Stimulated activated CD8-positive, alpha-beta memory T cell treated with anti-CD3 and anti-CD28 coated beads, Interleukin-15, amount 100 ng/mL, for 4 hours (primary cell): ENCODE data around the gene IGLL5.
"Not testable (repeated sequence)": the region's sequence is repeated elsewhere in the genome, so short reads cannot be mapped to it uniquely, and the experiment has no call there.

Experiments used
- DNase-seq, 2 donors: peaks; one replicate each; pipeline ENCODE4 v3.0.0-alpha.2; 2020; ENCODE audit warnings: low read depth in 2 of 2

Gene IGLL5

GRCh38 chr22:22900527-22901205, 13.1 kb downstream of the IGLL5 start:
- not testable (repeated sequence) for DNase-seq

DNA sequence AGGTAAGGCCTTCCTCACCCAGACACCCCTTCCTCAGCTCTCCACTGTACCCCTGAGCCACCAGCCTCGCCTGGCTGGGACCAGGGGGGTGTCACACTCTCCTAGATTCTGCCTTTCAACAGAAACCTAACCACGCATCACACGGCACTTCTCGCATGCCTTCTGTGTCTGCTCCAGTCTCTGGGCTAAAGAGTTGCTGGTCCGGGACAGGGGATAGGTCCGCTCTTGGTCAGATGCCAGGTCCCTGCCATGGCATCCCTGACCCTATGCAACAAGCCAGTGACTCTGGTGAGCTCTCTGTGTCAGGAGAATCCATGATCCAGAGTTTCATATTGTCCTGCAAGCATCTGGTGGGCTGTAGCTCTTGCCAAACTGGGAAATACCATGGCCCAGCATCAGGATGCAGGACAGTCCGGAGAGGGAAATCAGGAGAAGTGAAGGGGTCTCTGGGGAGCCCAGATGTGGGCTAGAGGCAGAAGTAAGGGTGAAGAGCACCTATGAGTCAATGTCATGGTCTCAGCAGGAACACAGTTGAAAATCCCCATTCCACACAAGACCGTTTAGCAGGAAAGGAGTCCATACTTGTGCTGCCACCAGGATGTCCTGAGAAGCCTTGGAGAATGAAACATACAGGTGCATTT, 14.1 kb downstream of the IGLL5 start:
- no peak for DNase-seq

DNA sequence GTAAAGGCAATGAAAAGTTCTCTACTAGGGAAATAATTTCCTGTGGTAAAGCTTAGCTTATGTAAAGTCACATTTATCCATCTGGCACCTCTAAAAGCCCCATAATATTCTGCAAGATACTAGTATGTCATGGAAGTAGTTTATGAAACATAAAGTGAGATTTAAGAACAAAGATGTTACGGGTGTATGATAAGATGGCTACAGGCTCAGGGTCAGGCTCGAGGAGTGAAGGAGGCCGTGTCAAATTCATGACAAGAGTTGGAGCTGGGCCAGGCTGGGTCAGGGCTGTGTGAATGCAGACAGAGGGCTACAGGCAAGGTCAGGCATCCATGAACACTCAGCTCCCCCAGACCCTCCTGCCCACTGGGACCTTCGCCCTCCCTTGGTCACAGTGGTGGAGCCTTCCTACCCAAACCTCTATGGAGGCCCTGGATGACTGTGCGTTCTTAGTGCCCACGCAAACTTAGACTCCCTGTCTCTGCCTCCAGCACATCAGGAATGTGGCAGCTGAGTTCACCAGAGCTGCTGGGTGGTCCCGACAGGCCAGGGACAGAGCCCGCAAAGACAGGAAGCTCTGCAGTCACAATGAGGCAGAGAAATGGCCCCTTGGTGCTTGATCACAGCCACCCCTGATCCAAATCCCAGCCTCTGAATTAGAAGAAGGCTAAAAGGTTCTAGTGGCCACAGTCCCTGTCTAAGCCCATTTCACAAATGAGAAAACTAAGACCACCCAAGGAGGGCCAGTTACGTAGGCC, 14.8 kb downstream of the IGLL5 start:
- DNase-seq = no peak

GRCh38 chr22:22903355-22903777, 15.8 kb downstream of the IGLL5 start:
- DNase-seq = no peak

DNA sequence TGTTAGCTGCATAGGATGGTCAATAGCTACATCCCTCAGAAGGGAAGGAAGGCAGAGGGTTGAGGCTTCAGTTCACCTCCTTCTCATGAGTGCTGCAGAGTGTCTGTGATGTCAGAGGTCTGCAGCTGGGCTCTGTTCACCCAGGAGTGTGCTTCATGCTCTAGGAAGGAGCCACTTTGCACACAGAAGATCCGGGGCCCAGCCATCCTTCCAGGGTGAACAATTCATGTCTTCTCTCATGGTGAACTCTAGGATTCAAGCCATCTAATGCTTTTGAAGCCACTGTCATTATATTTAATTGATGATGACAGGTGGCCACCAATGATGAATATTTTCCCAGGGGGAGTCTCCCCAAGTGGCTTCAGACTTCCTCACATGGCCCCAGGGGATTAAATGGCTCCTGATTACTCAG, 16.2 kb downstream of the IGLL5 start:
- not testable (repeated sequence) for DNase-seq

GRCh38 chr22:22904736-22905135, 17.1 kb downstream of the IGLL5 start:
- not testable (repeated sequence) for DNase-seq

DNA sequence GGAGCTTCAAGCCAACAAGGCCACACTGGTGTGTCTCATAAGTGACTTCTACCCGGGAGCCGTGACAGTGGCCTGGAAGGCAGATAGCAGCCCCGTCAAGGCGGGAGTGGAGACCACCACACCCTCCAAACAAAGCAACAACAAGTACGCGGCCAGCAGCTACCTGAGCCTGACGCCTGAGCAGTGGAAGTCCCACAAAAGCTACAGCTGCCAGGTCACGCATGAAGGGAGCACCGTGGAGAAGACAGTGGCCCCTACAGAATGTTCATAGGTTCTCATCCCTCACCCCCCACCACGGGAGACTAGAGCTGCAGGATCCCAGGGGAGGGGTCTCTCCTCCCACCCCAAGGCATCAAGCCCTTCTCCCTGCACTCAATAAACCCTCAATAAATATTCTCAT, 18.8 kb downstream of the IGLL5 start:
- not testable (repeated sequence) for DNase-seq

GRCh38 chr22:22906907-22907550, 19.4 kb downstream of the IGLL5 start:
- DNase-seq = no peak

GRCh38 chr22:22907551-22908494, 20.2 kb downstream of the IGLL5 start:
- DNase-seq = no peak

- DNase-seq = no peak
Measured at GRCh38 chr22:22908495-22908861, 20.9 kb downstream of the IGLL5 start.

GRCh38 chr22:22908941-22909604, 21.5 kb downstream of the IGLL5 start:
- DNase-seq = no peak

- no peak for DNase-seq
Measured at GRCh38 chr22:22909605-22910271, 22.1 kb downstream of the IGLL5 start.

- no peak for DNase-seq
Measured at GRCh38 chr22:22910272-22911240, 22.9 kb downstream of the IGLL5 start.

GRCh38 chr22:22911327-22912134, 23.9 kb downstream of the IGLL5 start:
- no peak for DNase-seq

DNA sequence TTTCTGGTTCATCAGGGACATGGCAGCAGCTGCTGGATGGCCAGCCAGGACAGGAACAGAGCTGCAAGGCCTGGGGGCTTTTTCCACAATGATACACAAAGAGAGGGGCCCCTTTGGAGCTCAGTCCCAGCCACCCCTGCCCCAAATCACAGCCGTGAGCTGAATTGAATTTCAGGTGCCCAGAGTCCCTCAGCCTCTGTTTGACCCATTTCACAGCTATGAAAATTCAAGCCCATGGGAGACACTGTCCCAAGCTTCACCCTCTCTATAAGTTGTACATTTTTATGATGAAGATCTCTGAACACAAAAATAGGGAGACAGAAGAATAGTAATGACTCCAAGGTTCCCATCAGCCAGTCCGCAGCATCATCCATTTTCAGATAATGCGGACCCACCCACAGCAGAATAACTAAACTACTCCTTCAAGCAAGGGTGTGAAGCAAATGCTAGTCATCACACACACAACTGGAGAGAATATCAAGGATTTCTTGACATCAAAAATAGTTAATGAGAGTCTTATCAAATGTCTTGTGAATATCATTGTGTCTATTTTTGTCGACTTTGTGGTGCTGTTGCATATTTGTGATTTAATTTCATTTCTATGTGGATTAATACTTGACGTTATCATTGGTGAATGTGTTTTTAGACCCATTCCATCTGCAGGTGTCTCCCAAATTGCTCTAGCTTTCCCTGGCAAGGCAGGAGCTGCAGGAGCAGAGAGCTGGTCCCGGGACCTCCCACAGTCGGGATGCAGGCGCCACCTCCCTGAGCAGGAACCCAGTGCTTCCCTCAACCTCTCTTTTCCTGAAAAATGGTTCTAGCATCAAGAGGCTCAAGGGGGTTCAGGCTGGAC, 24.7 kb downstream of the IGLL5 start:
- DNase-seq = no peak

DNA sequence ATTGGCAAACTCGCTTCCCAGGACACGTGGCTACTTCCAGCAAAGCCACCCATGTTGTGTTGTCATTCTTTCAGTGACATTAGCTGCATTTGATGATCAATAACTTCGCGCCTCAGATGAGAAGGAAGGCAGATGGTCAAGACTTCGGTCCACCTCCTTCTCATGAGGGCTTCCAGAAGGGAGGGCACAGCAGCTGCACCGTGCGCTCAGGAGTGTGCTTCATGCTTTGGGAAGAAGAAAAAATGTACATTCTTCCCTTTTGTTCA, 25.3 kb downstream of the IGLL5 start:
- no peak for DNase-seq

GRCh38 chr22:22913989-22914388, 26.4 kb downstream of the IGLL5 start:
- DNase-seq = no peak
